Keratinocyte (primary cell): Measurements from ENCODE around the gene PANK1. TPM values are rescaled to one million over a fixed set of nuclear protein-coding genes. Genes with fewer than 3 reads are reported as not detected.

ENCODE experiments used
- DNase-seq: peaks from one replicate; pipeline ENCODE4 v3.0.0-alpha.2; 2011; ENCODE audit warnings: low read depth, missing footprints, low spot score
- FAIRE-seq: peaks from 2 replicates; lab custom pipeline; 2011; peaks lifted over from hg19 to GRCh38; lab: Jason Lieb, UNC
- H2AFZ ChIP-seq: 2 replicates; pipeline ENCODE4 v1.6.0; 2012; ENCODE audit warnings: low read length, control low read depth, inconsistent platforms; ENCODE audit not compliant: control insufficient read depth
- H3K27ac ChIP-seq: 2 replicates; pipeline ENCODE4 v1.5.1; 2011; ENCODE audit warnings: low read length; ENCODE audit not compliant: control insufficient read depth, insufficient read depth
- H3K27me3 ChIP-seq: 3 replicates; pipeline ENCODE4 v1.6.0; 2011; ENCODE audit warnings: low read length; ENCODE audit not compliant: control insufficient read depth, insufficient read depth; ENCODE audit errors: extremely low read depth
- H3K36me3 ChIP-seq, 2 experiments: 2 replicates in 1 of 2; 3 replicates in 1 of 2; pipeline ENCODE4 v1.5.1; 2011; ENCODE audit warnings: low read length in 2 of 2, mild to moderate bottlenecking in 1 of 2; ENCODE audit not compliant: control insufficient read depth in 2 of 2, insufficient read depth in 2 of 2; ENCODE audit errors: extremely low read depth in 1 of 2
- H3K4me1 ChIP-seq: 3 replicates; pipeline ENCODE4 v1.5.1; 2011; ENCODE audit warnings: low read length; ENCODE audit not compliant: control insufficient read depth, insufficient read depth; ENCODE audit errors: extremely low read depth
- H3K4me2 ChIP-seq: 3 replicates; pipeline ENCODE4 v1.6.0; 2011; ENCODE audit warnings: low read depth, low read length; ENCODE audit not compliant: control insufficient read depth, insufficient read depth; ENCODE audit errors: extremely low read depth
- H3K4me3 ChIP-seq, 3 experiments: fragments of 200-600 bp in 1 of 3; sonication (generic) in 1 of 3; 2 replicates in 2 of 3; 3 replicates in 1 of 3; pipeline ENCODE4 v1.5.1; 2011 to 2016; ENCODE audit warnings: low read length in 3 of 3, mild to moderate bottlenecking in 3 of 3, control low read depth in 2 of 3, inconsistent platforms in 1 of 3, low read depth in 1 of 3, mixed read lengths in 1 of 3, mixed run types in 1 of 3, moderate library complexity in 1 of 3; ENCODE audit not compliant: control insufficient read depth in 2 of 3, insufficient read depth in 2 of 3; ENCODE audit errors: extremely low read depth in 1 of 3
- H3K79me2 ChIP-seq: 2 replicates; pipeline ENCODE4 v1.6.0; 2012; ENCODE audit warnings: low read length; ENCODE audit not compliant: control insufficient read depth, insufficient read depth
- H3K9ac ChIP-seq: 3 replicates; pipeline ENCODE4 v1.6.0; 2011; ENCODE audit warnings: low read length; ENCODE audit not compliant: control insufficient read depth, insufficient read depth; ENCODE audit errors: extremely low read depth
- H3K9me1 ChIP-seq: 3 replicates; pipeline ENCODE4 v1.6.0; 2011; ENCODE audit warnings: low read length; ENCODE audit not compliant: control insufficient read depth, insufficient read depth; ENCODE audit errors: extremely low read depth
- H3K9me3 ChIP-seq: 2 replicates; pipeline ENCODE4 v1.5.1; 2012; ENCODE audit warnings: low read depth, low read length; ENCODE audit not compliant: control insufficient read depth
- H4K20me1 ChIP-seq: 3 replicates; pipeline ENCODE4 v1.6.0; 2011; ENCODE audit warnings: low read length; ENCODE audit not compliant: control insufficient read depth, insufficient read depth; ENCODE audit errors: extremely low read depth
- EZH2 ChIP-seq: IDR thresholded peaks from one replicate; pipeline ENCODE4 v1.6.1; 2012; ENCODE audit warnings: inconsistent platforms, mild to moderate bottlenecking, low read length, moderate library complexity
- dilution Hi-C: fragments of 300-500 bp; cut with MboI; formaldehyde crosslinking; loops from one replicate; pipeline ENCODE4 v1.7.0; 2020; ENCODE audit warnings: low sequenced_read_pairs; ENCODE audit not compliant: extremely low pct_ligation_motif_present
- polyA plus RNA-seq, 5 experiments: library from polyadenylated mRNA; depleted of rRNA in 3 of 5; stranded (reverse) in 3 of 5; stranded (forward) in 1 of 5; unstranded in 1 of 5; fragments of >200 nt; gene quantifications; 1 replicate in 1 of 5; 2 replicates in 3 of 5; 3 replicates in 1 of 5; pipeline versions ENCODE4 v1.2.1 to v1.2.3, GENCODE V29; 2011 to 2012; ENCODE audit warnings: missing spikeins in 2 of 5, low read depth in 1 of 5, low replicate concordance in 1 of 5
- TF ChIP-seq, protein P1 (sequence below), 3 experiments: IDR thresholded peaks in 1 of 3; conservative IDR thresholded peaks in 1 of 3; optimal IDR thresholded peaks in 1 of 3; 2 replicates in 2 of 3; 3 replicates in 1 of 3; pipeline versions ENCODE3 to v1.5.1; 2011; ENCODE audit warnings: low read length in 3 of 3, mild to moderate bottlenecking in 3 of 3, moderate library complexity in 2 of 3, control low read depth in 1 of 3, inconsistent platforms in 1 of 3; ENCODE audit not compliant: insufficient read depth in 2 of 3; ENCODE audit errors: extremely low read depth in 1 of 3

The PANK1 gene
- polyA plus RNA-seq, 1 donor (not counting 4 experiments of a cell fraction or from before 2014, with no cell fraction given), result 9.5 TPM

- TF ChIP-seq, protein P1, sequence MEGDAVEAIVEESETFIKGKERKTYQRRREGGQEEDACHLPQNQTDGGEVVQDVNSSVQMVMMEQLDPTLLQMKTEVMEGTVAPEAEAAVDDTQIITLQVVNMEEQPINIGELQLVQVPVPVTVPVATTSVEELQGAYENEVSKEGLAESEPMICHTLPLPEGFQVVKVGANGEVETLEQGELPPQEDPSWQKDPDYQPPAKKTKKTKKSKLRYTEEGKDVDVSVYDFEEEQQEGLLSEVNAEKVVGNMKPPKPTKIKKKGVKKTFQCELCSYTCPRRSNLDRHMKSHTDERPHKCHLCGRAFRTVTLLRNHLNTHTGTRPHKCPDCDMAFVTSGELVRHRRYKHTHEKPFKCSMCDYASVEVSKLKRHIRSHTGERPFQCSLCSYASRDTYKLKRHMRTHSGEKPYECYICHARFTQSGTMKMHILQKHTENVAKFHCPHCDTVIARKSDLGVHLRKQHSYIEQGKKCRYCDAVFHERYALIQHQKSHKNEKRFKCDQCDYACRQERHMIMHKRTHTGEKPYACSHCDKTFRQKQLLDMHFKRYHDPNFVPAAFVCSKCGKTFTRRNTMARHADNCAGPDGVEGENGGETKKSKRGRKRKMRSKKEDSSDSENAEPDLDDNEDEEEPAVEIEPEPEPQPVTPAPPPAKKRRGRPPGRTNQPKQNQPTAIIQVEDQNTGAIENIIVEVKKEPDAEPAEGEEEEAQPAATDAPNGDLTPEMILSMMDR (optimal IDR thresholded peaks at IDR 0.05 in 1 of 3, IDR thresholded peaks at IDR 0.05 in 1 of 3, conservative IDR thresholded peaks at IDR 0.05 in 1 of 3; ENCODE audit: extremely low read depth in 1 of 3, insufficient read depth in 2 of 3, low read length in 3 of 3), result no peak
- no peak for TF ChIP-seq EZH2
- no peaks in the 10 kb centered on the region for H3K79me2 ChIP-seq
- dilution Hi-C loops, result no loop called here
- H3K4me3 ChIP-seq, result no peak overlapping the region
- no peaks in the 10 kb centered on the region for H3K27me3 ChIP-seq
- no peaks in the 10 kb centered on the region for H3K36me3 ChIP-seq
- no peak overlapping the region for H3K4me2 ChIP-seq
- no peak overlapping the region for H2AFZ ChIP-seq
- no peaks in the 10 kb centered on the region for H3K9me1 ChIP-seq
- H3K9ac ChIP-seq, result no peak overlapping the region
- H3K9me3 ChIP-seq, result no peaks in the 10 kb centered on the region
- H3K4me1 ChIP-seq, result peaks cover 10% of the 10 kb centered on the region
- no peak for DNase-seq
- FAIRE-seq, result no peak
- no peaks in the 10 kb centered on the region for H4K20me1 ChIP-seq
- no peak overlapping the region for H3K27ac ChIP-seq
Observed at GRCh38 chr10:89556600-89556999, 88.4 kb downstream of the PANK1 start.

DNA sequence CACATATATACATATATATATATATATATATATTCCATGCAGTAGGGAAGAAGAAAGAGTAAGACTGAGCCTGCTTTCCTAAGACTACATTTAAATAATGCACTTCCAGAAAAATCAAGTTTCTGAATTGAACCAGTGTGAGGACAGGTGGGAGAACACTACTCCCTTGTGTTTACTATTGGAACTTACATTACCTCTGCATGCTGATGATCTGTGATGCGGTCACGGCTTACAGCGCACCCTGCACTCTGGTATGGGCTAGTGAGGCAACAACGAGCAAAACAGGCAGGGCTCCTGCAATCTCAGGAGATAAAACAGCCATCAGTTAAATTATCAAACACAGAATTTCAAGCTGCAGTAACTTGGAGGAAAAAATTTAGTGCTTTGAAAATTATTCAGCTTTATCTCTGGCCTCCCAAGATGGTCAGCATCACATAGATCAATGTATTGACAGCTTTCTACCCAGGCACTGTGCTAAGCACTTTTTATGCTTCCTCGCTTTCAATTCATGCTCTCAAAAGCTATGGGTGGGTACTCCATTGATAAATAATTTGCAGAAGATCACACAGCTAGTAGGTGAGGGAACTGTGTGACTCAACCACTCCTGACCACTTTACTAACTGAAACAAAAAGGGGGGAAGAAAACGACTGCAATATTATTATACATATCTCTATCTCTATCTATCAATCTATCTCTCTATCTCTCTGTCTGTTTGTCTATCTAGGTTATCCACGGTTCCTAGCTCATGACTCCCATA, 89.2 kb downstream of the PANK1 start:
- no peak overlapping the region for H3K27ac ChIP-seq
- no peak overlapping the region for H3K4me2 ChIP-seq
- dilution Hi-C loops, result no loop called here

More for the DNA sequence above, 89.2 kb downstream of the PANK1 start:
- DNase-seq (no peak), FAIRE-seq (no peak)
- TF ChIP-seq EZH2, result no peak
- TF ChIP-seq, protein P1 (optimal IDR thresholded peaks at IDR 0.05 in 1 of 3, IDR thresholded peaks at IDR 0.05 in 1 of 3, conservative IDR thresholded peaks at IDR 0.05 in 1 of 3; ENCODE audit: extremely low read depth in 1 of 3, insufficient read depth in 2 of 3, low read length in 3 of 3), result peak in 1 of 3 experiments; percentile 51
- no peak overlapping the region for H3K9ac ChIP-seq
- H2AFZ ChIP-seq, result no peak overlapping the region
- no peaks in the 10 kb centered on the region for H4K20me1 ChIP-seq
- H3K27me3 ChIP-seq, result no peaks in the 10 kb centered on the region
- H3K4me3 ChIP-seq, result no peak overlapping the region
- no peaks in the 10 kb centered on the region for H3K36me3 ChIP-seq
- no peaks in the 10 kb centered on the region for H3K9me3 ChIP-seq
- no peaks in the 10 kb centered on the region for H3K9me1 ChIP-seq
- H3K79me2 ChIP-seq, result no peaks in the 10 kb centered on the region
- H3K4me1 ChIP-seq, result peaks cover 10% of the 10 kb centered on the region
